Activated naive CD8-positive, alpha-beta T cell treated with anti-CD3 and anti-CD28 coated beads, Interleukin-2, amount 10 ng/mL, durations not matched to agents 7 days and 5 days (primary cell): ENCODE results near the gene UBFD1. TPM values are rescaled to one million over a fixed set of nuclear protein-coding genes. Genes with fewer than 3 reads are reported as not detected.
"Not testable (repeated sequence)": the region's sequence is repeated elsewhere in the genome, so short reads cannot be mapped to it uniquely, and the experiment has no call there.

Experiments
- ATAC-seq: fragments of 150-1000 bp; cut with Tn5 transposase; one replicate; pipeline ENCODE4 v1.10.0; 2021; ENCODE audit warnings: low read depth, moderate library complexity
- POLR2A ChIA-PET: fragments of 350-600 bp; sonication (Branson Sonifier 250); formaldehyde crosslinking; loops from one replicate; lab custom pipeline; 2021; ENCODE audit warnings: antibody characterized with exemption; lab: Charles Lee
- DNase-seq: peaks from one replicate; pipeline ENCODE4 v3.0.0; 2021
- H3K27ac Mint-ChIP-seq: one replicate; pipeline ENCODE4 v1.8.0; 2022; ENCODE audit warnings: mild to moderate bottlenecking, mixed read lengths
- H3K27me3 Mint-ChIP-seq: one replicate; pipeline ENCODE4 v1.8.0; 2022; ENCODE audit warnings: mild to moderate bottlenecking, moderate library complexity, mixed read lengths
- H3K36me3 Mint-ChIP-seq: one replicate; pipeline ENCODE4 v1.8.0; 2021; ENCODE audit warnings: mild to moderate bottlenecking, mixed read lengths
- H3K4me1 Mint-ChIP-seq: one replicate; pipeline ENCODE4 v1.8.0; 2021; ENCODE audit warnings: mixed read lengths
- H3K4me3 Mint-ChIP-seq: one replicate; pipeline ENCODE4 v1.8.0; 2022; ENCODE audit warnings: mild to moderate bottlenecking, moderate library complexity, mixed read lengths
- H3K9me3 Mint-ChIP-seq: one replicate; pipeline ENCODE4 v1.8.0; 2021; ENCODE audit warnings: mixed read lengths
- total RNA-seq, 2 experiments: library from RNA; stranded (reverse); gene quantifications; one replicate each; pipeline ENCODE4 v1.2.3, GENCODE V29; 2021

The UBFD1 gene
- total RNA-seq, 2 experiments from 2014 or later: 43.3 to 44.6 TPM

- DNase-seq: no peak
- no peak overlapping the region for H3K4me3 Mint-ChIP-seq
- no peak for ATAC-seq
- no peaks in the 10 kb centered on the region for H3K27me3 Mint-ChIP-seq
- POLR2A ChIA-PET: no interaction called here
- H3K9me3 Mint-ChIP-seq: no peaks in the 10 kb centered on the region
- H3K27ac Mint-ChIP-seq: no peak overlapping the region
- H3K4me1 Mint-ChIP-seq: no peaks in the 10 kb centered on the region
- peaks cover 15% of the 10 kb centered on the region for H3K36me3 Mint-ChIP-seq
Measured at GRCh38 chr16:23609929-23610328, 52.4 kb downstream of the UBFD1 start.

GRCh38 chr16:23610905-23611304 is 53.4 kb downstream of the UBFD1 start:
- DNase-seq, H3K27me3 Mint-ChIP-seq, H3K9me3 Mint-ChIP-seq, H3K27ac Mint-ChIP-seq, H3K4me1 Mint-ChIP-seq, H3K4me3 Mint-ChIP-seq, ATAC-seq: not testable (repeated sequence)
- H3K36me3 Mint-ChIP-seq: peaks cover 14% of the 10 kb centered on the region
- POLR2A ChIA-PET: interaction anchor here (0.6 kb wide), 1 partner anchor 90 kb away, joined by 3 read pairs; no protein-coding TSS in a partner anchor

- DNase-seq (no peak), ATAC-seq (no peak)
- H3K27ac Mint-ChIP-seq: no peak overlapping the region
- POLR2A ChIA-PET: no interaction called here
- H3K36me3 Mint-ChIP-seq: peaks cover 16% of the 10 kb centered on the region
- no peaks in the 10 kb centered on the region for H3K9me3 Mint-ChIP-seq
- H3K4me3 Mint-ChIP-seq: no peak overlapping the region
- H3K27me3 Mint-ChIP-seq: no peaks in the 10 kb centered on the region
- H3K4me1 Mint-ChIP-seq: peaks cover under 1% of the 10 kb centered on the region
Measured at GRCh38 chr16:23611936-23612335, 54.4 kb downstream of the UBFD1 start.

GRCh38 chr16:23615805-23616204 is 58.3 kb downstream of the UBFD1 start:
- ATAC-seq: no peak
- H3K36me3 Mint-ChIP-seq: peaks cover 20% of the 10 kb centered on the region
- no peaks in the 10 kb centered on the region for H3K9me3 Mint-ChIP-seq
- DNase-seq: no peak
- H3K4me1 Mint-ChIP-seq: peaks cover 4% of the 10 kb centered on the region
- H3K27me3 Mint-ChIP-seq: no peaks in the 10 kb centered on the region
- POLR2A ChIA-PET: no interaction called here
- H3K4me3 Mint-ChIP-seq: no peak overlapping the region
- no peak overlapping the region for H3K27ac Mint-ChIP-seq

Other genes starting within 250 kb of the UBFD1 start
- gene COG7, start 104.5 kb upstream of the UBFD1 start, total RNA-seq: 10 to 100 TPM; 22.3 to 23.6 TPM
- gene GGA2, start 47.2 kb upstream of the UBFD1 start, total RNA-seq: 100 to 1,000 TPM; 125 to 137 TPM
- 10 to 100 TPM; 11.0 to 11.2 TPM for gene EARS2, start 377 bp upstream of the UBFD1 start, total RNA-seq
- 10 to 100 TPM; 65.0 to 66.3 TPM for gene NDUFAB1, start 38.6 kb downstream of the UBFD1 start, total RNA-seq
- gene PALB2, start 83.6 kb downstream of the UBFD1 start, total RNA-seq: 10 to 100 TPM; 20.2 to 21.3 TPM
- gene DCTN5, start 83.7 kb downstream of the UBFD1 start, total RNA-seq: 10 to 100 TPM; 83.9 to 89.3 TPM
- 10 to 100 TPM; 76.5 to 84.8 TPM for gene PLK1, start 121.2 kb downstream of the UBFD1 start, total RNA-seq
- not detected for gene ERN2, start 155.5 kb downstream of the UBFD1 start, total RNA-seq
- gene CHP2, start 197.3 kb downstream of the UBFD1 start, total RNA-seq: not detected